Measurements from ENCODE around the gene ALKBH8.
A peak's percentile ranks its signal among the peaks of the same experiment; 100 is the strongest.

ALKBH8 gene

DNA sequence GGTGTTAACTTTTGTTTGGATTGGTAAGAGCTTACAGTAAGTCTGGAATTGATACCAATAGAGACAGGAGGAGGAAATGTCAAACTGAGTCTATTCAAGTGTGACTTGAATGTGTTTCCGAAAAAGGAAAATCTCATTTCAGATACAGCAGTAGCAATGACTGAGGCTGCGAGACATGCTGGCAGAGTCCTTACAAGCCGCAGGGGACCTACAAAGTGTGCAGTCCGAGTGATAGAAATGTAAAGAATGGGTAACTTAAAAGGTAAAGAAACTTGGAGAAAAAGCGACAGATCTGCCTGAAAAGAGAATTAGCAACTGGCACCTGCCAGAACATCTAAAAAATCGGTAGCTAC lies 108.4 kb downstream of the ALKBH8 start:
- DNase-seq (ENCODE audit: low read depth) = no peak
- H3K4me3 ChIP-seq (ENCODE audit: low read depth, low read length) = peak overlapping the region; percentile 88

DNA sequence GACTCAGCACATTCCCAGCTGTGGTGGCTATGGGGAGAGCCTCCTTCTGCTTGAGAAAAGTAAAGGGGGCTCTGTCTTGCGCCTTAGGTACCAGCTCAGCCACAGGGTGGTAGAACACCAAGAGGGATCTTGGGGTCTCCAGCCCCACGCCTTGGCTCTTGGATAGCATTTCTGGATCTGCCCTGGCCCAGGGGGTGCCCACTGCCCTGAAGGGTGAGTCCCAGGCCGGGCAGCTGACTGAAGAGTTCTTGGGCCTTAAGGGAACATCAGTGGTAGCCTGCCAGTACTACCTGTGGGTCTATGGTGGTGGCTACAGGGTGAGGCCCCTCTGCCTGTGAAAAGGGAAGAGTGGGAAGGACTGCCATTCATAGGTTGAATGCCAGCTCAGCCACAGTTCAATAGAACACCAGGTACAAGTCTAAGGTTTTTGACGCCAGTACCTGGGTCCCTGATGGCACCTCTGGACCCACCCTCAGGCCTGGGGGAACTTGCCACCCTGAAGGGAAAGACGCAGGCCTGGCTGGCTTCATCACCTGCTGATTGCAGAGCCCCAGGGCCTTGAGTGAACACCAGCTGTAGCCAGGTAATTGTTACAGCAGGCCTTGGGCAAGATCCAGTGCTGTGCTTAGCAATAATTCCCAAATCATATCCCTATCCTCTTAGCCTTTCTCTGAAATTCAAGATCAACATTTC lies 111.8 kb downstream of the ALKBH8 start:
- H3K4me3 ChIP-seq (ENCODE audit: low read depth, low read length) = no peak overlapping the region
- no peak for DNase-seq (ENCODE audit: low read depth)
